ENCODE measurements around the gene GLP1R.

Gene GLP1R

DNA sequence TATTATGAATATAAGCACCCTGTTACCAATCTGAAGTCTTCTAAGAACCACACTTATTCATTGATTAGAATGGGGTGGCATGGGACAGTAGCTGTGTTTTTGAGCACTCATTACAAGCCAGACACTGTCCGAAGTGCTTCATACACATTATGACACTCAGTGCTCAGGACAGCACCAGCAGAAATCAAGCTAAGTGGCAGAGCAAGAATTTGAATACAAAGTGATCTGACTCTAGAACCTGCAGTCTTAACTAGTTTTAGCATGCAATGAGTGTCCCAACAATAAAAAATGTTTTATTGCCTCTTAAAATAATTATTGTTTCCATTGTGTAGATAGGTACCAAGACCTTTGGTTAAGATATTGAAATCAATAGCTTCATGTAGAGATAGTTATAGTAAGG, 39.1 kb upstream of the GLP1R start:
- no peak overlapping the region for H3K4me3 ChIP-seq (ENCODE audit: low read depth, low read length)
- TF ChIP-seq, protein P1, sequence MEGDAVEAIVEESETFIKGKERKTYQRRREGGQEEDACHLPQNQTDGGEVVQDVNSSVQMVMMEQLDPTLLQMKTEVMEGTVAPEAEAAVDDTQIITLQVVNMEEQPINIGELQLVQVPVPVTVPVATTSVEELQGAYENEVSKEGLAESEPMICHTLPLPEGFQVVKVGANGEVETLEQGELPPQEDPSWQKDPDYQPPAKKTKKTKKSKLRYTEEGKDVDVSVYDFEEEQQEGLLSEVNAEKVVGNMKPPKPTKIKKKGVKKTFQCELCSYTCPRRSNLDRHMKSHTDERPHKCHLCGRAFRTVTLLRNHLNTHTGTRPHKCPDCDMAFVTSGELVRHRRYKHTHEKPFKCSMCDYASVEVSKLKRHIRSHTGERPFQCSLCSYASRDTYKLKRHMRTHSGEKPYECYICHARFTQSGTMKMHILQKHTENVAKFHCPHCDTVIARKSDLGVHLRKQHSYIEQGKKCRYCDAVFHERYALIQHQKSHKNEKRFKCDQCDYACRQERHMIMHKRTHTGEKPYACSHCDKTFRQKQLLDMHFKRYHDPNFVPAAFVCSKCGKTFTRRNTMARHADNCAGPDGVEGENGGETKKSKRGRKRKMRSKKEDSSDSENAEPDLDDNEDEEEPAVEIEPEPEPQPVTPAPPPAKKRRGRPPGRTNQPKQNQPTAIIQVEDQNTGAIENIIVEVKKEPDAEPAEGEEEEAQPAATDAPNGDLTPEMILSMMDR (IDR thresholded peaks at IDR 0.05; ENCODE audit: borderline replicate concordance, insufficient read depth, low read depth, low read length) = no peak

GRCh38 chr6:39016839-39017546, 31.6 kb upstream of the GLP1R start:
- H3K4me3 ChIP-seq (ENCODE audit: low read depth, low read length) = no peak overlapping the region
- TF ChIP-seq, protein P1 (IDR thresholded peaks at IDR 0.05; ENCODE audit: borderline replicate concordance, insufficient read depth, low read depth, low read length) = no peak

- TF ChIP-seq, protein P1 (IDR thresholded peaks at IDR 0.05; ENCODE audit: borderline replicate concordance, insufficient read depth, low read depth, low read length) = no peak
- no peak overlapping the region for H3K4me3 ChIP-seq (ENCODE audit: low read depth, low read length)
Measured at GRCh38 chr6:39017547-39017880, 31.1 kb upstream of the GLP1R start.

DNA sequence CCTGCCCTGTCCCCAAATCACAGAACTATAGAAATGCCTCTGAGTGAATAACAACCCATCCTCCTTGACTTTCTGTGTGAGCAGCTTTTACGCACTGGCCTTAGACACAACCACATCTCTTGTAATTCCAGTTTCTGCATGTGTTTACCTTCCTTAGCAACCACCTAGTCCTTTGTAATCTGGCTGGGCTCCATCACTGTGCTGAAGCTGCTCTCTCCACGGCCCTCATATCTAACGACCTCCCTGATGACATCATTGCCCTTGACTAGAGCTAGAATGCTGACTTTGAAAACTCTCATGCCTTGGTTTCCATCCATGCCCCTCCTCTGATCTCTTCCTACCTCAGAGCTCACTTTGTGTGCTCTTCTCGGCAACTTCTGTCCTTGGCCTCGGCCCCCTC, 30.5 kb upstream of the GLP1R start:
- H3K4me3 ChIP-seq (ENCODE audit: low read depth, low read length) = no peak overlapping the region
- TF ChIP-seq, protein P1 (IDR thresholded peaks at IDR 0.05; ENCODE audit: borderline replicate concordance, insufficient read depth, low read depth, low read length) = no peak

DNA sequence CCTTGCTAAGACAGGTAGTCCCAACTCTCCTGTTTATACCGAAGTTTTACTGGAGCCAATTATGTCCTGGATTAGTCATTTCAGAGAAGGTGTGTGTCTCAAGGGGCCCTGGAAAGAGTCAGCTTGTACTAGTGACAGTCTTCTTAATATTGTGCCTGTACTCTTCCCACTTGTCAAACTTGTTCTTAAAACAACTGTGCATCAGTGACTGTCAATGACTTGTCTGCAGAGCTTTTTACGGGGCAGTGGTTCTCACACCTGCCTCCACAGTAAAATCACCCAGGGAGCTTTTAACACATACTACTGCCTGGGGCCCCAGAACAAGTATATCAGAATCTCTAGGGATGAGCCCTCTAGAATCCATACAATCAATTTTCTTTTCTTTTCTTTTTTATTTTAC, 28.4 kb upstream of the GLP1R start:
- TF ChIP-seq, protein P1 (IDR thresholded peaks at IDR 0.05; ENCODE audit: borderline replicate concordance, insufficient read depth, low read depth, low read length) = no peak
- H3K4me3 ChIP-seq (ENCODE audit: low read depth, low read length) = no peak overlapping the region

GRCh38 chr6:39021041-39021440, 27.5 kb upstream of the GLP1R start:
- TF ChIP-seq, protein P1 (IDR thresholded peaks at IDR 0.05; ENCODE audit: borderline replicate concordance, insufficient read depth, low read depth, low read length) = no peak
- H3K4me3 ChIP-seq (ENCODE audit: low read depth, low read length) = no peak overlapping the region

- no peak overlapping the region for H3K4me3 ChIP-seq (ENCODE audit: low read depth, low read length)
- TF ChIP-seq, protein P1 (IDR thresholded peaks at IDR 0.05; ENCODE audit: borderline replicate concordance, insufficient read depth, low read depth, low read length) = no peak
Measured at GRCh38 chr6:39021779-39022178, 26.8 kb upstream of the GLP1R start.

All from GM12875 (cell line).